ENCODE data around the gene SLC22A17.
"Not testable (repeated sequence)": the region's sequence is repeated elsewhere in the genome, so short reads cannot be mapped to it uniquely, and the experiment has no call there.

SLC22A17 gene

DNA sequence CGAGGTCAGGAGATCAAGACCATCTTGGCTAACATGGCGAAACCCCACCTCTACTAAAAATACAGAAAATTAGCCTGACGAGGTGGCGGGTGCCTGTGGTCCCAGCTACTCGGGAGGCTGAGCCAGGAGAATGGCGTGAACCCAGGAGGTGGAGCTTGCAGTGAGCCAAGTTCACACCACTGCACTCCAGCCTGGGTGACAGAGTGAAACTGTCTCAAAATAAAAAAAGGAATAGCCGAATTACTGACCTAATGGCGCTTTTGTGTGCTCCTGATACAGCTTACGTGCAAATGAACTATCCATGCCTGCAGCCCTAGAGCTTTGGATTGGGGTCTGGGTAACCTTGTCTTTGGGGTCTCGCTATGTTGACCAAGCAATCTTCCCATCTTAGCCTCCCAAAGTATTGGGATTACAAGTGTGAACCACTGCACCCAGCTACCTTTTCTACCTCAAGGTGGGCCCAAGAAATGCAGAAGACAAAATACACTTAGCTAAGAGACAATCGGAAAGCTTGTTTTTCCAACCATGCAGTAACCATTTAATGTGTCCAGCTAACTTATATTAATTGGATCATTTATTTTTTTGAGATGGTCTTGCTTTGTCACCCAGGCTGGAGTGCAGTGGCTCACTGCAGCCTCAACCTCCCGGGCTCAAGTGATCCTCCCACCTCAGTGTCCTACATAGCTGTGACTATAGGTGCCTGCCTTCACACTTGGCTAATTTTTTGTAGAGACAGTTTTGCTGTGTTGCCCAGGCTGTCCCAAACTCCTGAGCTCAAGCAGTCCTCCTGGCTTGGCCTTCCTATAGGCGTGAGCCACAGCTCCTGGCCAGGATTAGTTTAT lies 26.0 kb downstream of the SLC22A17 start:
- no peak for TF ChIP-seq CTCF (IDR thresholded peaks at IDR 0.05; ENCODE audit: low read depth, low read length, missing control alignments)
- no peak for DNase-seq

GRCh38 chr14:23325746-23326145 lies 26.9 kb downstream of the SLC22A17 start:
- H3K27ac ChIP-seq; DNase-seq; H3K27me3 ChIP-seq (replicated peaks); in situ Hi-C loops (cut with HindIII; ENCODE audit: low pct_ligation_motif_present, low sequenced_read_pairs); H3K4me3 ChIP-seq (ENCODE audit: low read depth, low read length): not testable (repeated sequence)
- peaks cover 27% of the 10 kb centered on the region for H3K36me3 ChIP-seq (replicated peaks)

More for the DNA sequence above, 26.0 kb downstream of the SLC22A17 start:
- Histone ChIP-seq H3K36me3 (replicated peaks) (peaks cover 27% of the 10 kb centered on the region), H3K27me3 (replicated peaks) (no peaks in the 10 kb centered on the region), H3K4me3 (ENCODE audit: low read depth, low read length) (no peak overlapping the region), H3K27ac (no peak overlapping the region)
- in situ Hi-C loops (cut with HindIII; ENCODE audit: low pct_ligation_motif_present, low sequenced_read_pairs) = no loop called here

DNA sequence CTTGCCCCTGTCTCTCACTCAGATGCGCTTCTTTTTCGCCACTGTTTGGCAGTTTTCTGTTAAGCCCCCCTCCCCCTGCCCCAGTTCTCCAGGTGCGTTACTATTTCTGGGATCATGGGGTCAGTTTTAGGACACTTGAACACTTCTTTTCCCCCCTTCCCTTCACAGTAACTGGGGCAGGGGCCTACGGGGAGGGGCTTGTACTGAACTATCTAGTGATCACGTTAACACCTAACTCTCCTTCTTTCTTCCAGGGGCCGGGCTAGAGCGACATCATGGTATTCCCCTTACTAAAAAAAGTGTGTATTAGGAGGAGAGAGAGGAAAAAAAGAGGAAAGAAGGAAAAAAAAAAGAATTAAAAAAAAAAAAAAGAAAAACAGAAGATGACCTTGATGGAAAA lies 27.7 kb downstream of the SLC22A17 start:
- Histone ChIP-seq H3K27ac (no peak overlapping the region), H3K36me3 (replicated peaks) (peaks cover 31% of the 10 kb centered on the region), H3K4me3 (ENCODE audit: low read depth, low read length) (no peak overlapping the region), H3K27me3 (replicated peaks) (no peaks in the 10 kb centered on the region)
- TF ChIP-seq CTCF (IDR thresholded peaks at IDR 0.05; ENCODE audit: low read depth, low read length, missing control alignments) = no peak
- no peak for DNase-seq
- in situ Hi-C loops (cut with HindIII; ENCODE audit: low pct_ligation_motif_present, low sequenced_read_pairs) = no loop called here

- H3K27ac ChIP-seq = no peak overlapping the region
- no peak for TF ChIP-seq CTCF (IDR thresholded peaks at IDR 0.05; ENCODE audit: low read depth, low read length, missing control alignments)
Measured at GRCh38 chr14:23324455-23324846, 28.2 kb downstream of the SLC22A17 start.

GRCh38 chr14:23323838-23324454 lies 28.7 kb downstream of the SLC22A17 start:
- H3K36me3 ChIP-seq (replicated peaks) = peaks cover 35% of the 10 kb centered on the region
- no peak for TF ChIP-seq CTCF (IDR thresholded peaks at IDR 0.05; ENCODE audit: low read depth, low read length, missing control alignments)
- no peak overlapping the region for H3K27ac ChIP-seq
- in situ Hi-C loops (cut with HindIII; ENCODE audit: low pct_ligation_motif_present, low sequenced_read_pairs) = no loop called here
- DNase-seq = no peak
- H3K4me3 ChIP-seq (ENCODE audit: low read depth, low read length) = no peak overlapping the region
- no peaks in the 10 kb centered on the region for H3K27me3 ChIP-seq (replicated peaks)

More at GRCh38 chr14:23324455-23324846, 28.2 kb downstream of the SLC22A17 start:
- in situ Hi-C loops (cut with HindIII; ENCODE audit: low pct_ligation_motif_present, low sequenced_read_pairs) = no loop called here
- H3K27me3 ChIP-seq (replicated peaks) = no peaks in the 10 kb centered on the region
- H3K4me3 ChIP-seq (ENCODE audit: low read depth, low read length) = no peak overlapping the region
- H3K36me3 ChIP-seq (replicated peaks) = peaks cover 35% of the 10 kb centered on the region
- no peak for DNase-seq

Measured in brain microvascular endothelial cell (primary cell).